ENCODE measurements around the gene RALGAPA2. TPM values are rescaled to one million over a fixed set of nuclear protein-coding genes. Genes with fewer than 3 reads are reported as not detected.
A peak's percentile ranks its signal among the peaks of the same experiment; 100 is the strongest.

Gene RALGAPA2
- total RNA-seq, 1 experiment from 2014 or later, result 10.8 TPM

DNA sequence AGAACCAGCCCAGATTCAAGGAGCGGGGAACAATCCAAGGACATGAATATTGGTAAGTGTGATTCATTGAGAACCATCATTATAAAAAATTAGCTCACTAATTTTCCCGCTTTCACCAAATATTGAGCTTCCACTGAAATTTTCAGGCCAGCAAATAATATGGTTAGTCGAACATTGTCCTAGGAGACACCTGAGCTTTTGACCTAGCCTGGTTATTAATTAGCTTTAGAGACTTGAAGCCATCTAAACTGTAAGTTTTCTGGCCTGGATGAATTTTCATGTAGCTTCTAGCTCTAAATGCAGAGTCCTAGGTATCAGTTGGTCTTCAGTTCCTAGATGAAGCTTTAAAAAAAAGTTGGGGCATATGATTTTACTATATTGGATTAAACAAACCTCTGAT lies 17.1 kb upstream of the RALGAPA2 start (continued):
- TF ChIP-seq ZFX (IDR thresholded peaks at IDR 0.05), result no peak
- no peak for TF ChIP-seq POLR2AphosphoS5 (IDR thresholded peaks at IDR 0.05; ENCODE audit: low read depth, low read length)
- TF ChIP-seq ELF1 (IDR thresholded peaks at IDR 0.05; ENCODE audit: borderline replicate concordance, low read depth), result no peak
- TF ChIP-seq EZH2 (IDR thresholded peaks at IDR 0.05), result no peak
- no peak for TF ChIP-seq CTCF (IDR thresholded peaks at IDR 0.05 in 2 of 3, conservative IDR thresholded peaks at IDR 0.05 in 1 of 3; ENCODE audit: borderline replicate concordance in 1 of 3, insufficient read depth in 1 of 3, low read depth in 2 of 3, low read length in 2 of 3)

DNA sequence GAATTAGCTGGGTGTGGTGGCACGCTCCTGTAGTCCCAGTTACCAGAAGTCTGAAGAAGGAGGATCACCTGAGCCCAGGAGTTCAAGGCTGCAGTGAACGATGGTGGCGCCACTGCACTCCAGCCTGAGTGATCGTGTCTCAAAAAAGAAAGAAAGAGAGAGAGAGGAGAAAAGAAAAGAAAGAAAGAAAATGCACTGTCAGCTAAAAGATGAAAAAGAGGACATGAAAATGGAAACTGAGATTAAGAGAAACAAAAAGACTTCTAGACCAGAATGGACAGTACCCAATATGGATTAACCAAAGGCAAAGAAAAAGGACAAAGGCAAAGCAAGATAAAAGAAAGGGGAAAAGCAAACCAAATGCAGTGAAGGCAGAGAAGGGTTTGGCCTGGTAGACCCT lies 9.0 kb upstream of the RALGAPA2 start:
- no peaks in the 10 kb centered on the region for H3K9me3 ChIP-seq (ENCODE audit: control insufficient read depth in 1 of 2, insufficient read depth in 1 of 2, low read depth in 1 of 2, low read length in 2 of 2)
- intact Hi-C loops (cut with micrococcal nuclease), result no loop called here
- POLR2A ChIA-PET, result no interaction called here
- no peak overlapping the region for H3K4me2 ChIP-seq (ENCODE audit: low read length)
- BruUV-seq (replicated peaks), result no TSS peak
- RAD21 ChIA-PET (ENCODE audit: low non-redundant PET in 1 of 2, low total read pairs in 2 of 2, uncharacterized antibody in 2 of 2, unreplicated experiment in 2 of 2), result no interaction called here
- no peaks in the 10 kb centered on the region for H3K79me2 ChIP-seq (ENCODE audit: insufficient read depth, low read length)
- TF ChIP-seq EGR1 (IDR thresholded peaks at IDR 0.05; ENCODE audit: low read depth) (no peak), ZFX (IDR thresholded peaks at IDR 0.05) (no peak), EZH2 (IDR thresholded peaks at IDR 0.05) (no peak)
- H4K20me1 ChIP-seq (ENCODE audit: insufficient read depth), result no peaks in the 10 kb centered on the region
- H3K36me3 ChIP-seq (ENCODE audit: control insufficient read depth in 1 of 2, insufficient read depth in 2 of 2, low read length in 2 of 2), result no peaks in the 10 kb centered on the region
- H3K4me1 ChIP-seq (ENCODE audit: control insufficient read depth in 1 of 2, insufficient read depth in 2 of 2, low read length in 2 of 2), result no peaks in the 10 kb centered on the region
- CTCF ChIA-PET, result no interaction called here
- no peak overlapping the region for H3K27ac ChIP-seq (ENCODE audit: low read depth, low read length)
- peak; percentile 61 for ATAC-seq
- H3K9ac ChIP-seq (ENCODE audit: low read length), result no peak overlapping the region
- no peak for DNase-seq (ENCODE audit: low read depth, low spot score)
- no peak overlapping the region for H2AFZ ChIP-seq (ENCODE audit: low read depth, low read length, poor library complexity, severe bottlenecking)
- H3K4me3 ChIP-seq (replicated peaks in 1 of 2; ENCODE audit: low read depth in 1 of 2, low read length in 2 of 2), result no peak overlapping the region
- H3K27me3 ChIP-seq (ENCODE audit: insufficient read depth, low read length), result no peaks in the 10 kb centered on the region; the same call in 1 of the 2 replicates
- no peaks in the 10 kb centered on the region for H3K9me2 ChIP-seq (ENCODE audit: insufficient read depth)

GRCh38 chr20:20720158-20720557 lies 7.7 kb upstream of the RALGAPA2 start:
- DNase-seq (ENCODE audit: low read depth, low spot score), result no peak
- H2AFZ ChIP-seq (ENCODE audit: low read depth, low read length, poor library complexity, severe bottlenecking), result no peak overlapping the region
- no peaks in the 10 kb centered on the region; the same call in 1 of the 2 replicates for H3K27me3 ChIP-seq (ENCODE audit: insufficient read depth, low read length)
- intact Hi-C loops (cut with micrococcal nuclease), result no loop called here
- H4K20me1 ChIP-seq (ENCODE audit: insufficient read depth), result no peaks in the 10 kb centered on the region
- no peaks in the 10 kb centered on the region for H3K79me2 ChIP-seq (ENCODE audit: insufficient read depth, low read length)
- H3K36me3 ChIP-seq (ENCODE audit: control insufficient read depth in 1 of 2, insufficient read depth in 2 of 2, low read length in 2 of 2), result no peaks in the 10 kb centered on the region
- no peak overlapping the region for H3K4me3 ChIP-seq (replicated peaks in 1 of 2; ENCODE audit: low read depth in 1 of 2, low read length in 2 of 2)
- TF ChIP-seq TCF7L2 (IDR thresholded peaks at IDR 0.05; ENCODE audit: borderline replicate concordance, extremely low read depth, insufficient read depth, insufficient read length) (no peak), CEBPB (IDR thresholded peaks at IDR 0.05; ENCODE audit: low read depth) (no peak), SP1 (IDR thresholded peaks at IDR 0.05; ENCODE audit: low read depth) (no peak), POLR2AphosphoS5 (IDR thresholded peaks at IDR 0.05; ENCODE audit: low read depth, low read length) (no peak)
- POLR2A ChIA-PET, result no interaction called here
- CTCF ChIA-PET, result no interaction called here
- H3K4me2 ChIP-seq (ENCODE audit: low read length), result no peak overlapping the region
- ATAC-seq, result no peak
- RAD21 ChIA-PET (ENCODE audit: low non-redundant PET in 1 of 2, low total read pairs in 2 of 2, uncharacterized antibody in 2 of 2, unreplicated experiment in 2 of 2), result no interaction called here
- H3K27ac ChIP-seq (ENCODE audit: low read depth, low read length), result no peak overlapping the region
- H3K4me1 ChIP-seq (ENCODE audit: control insufficient read depth in 1 of 2, insufficient read depth in 2 of 2, low read length in 2 of 2), result no peaks in the 10 kb centered on the region
- H3K9ac ChIP-seq (ENCODE audit: low read length), result no peak overlapping the region
- no TSS peak for BruUV-seq (replicated peaks)
- no peaks in the 10 kb centered on the region for H3K9me3 ChIP-seq (ENCODE audit: control insufficient read depth in 1 of 2, insufficient read depth in 1 of 2, low read depth in 1 of 2, low read length in 2 of 2)
- H3K9me2 ChIP-seq (ENCODE audit: insufficient read depth), result no peaks in the 10 kb centered on the region

All from HCT116 (cell line).